Panc1 (cell line): ENCODE data around the gene APOB. TPM values are rescaled to one million over a fixed set of nuclear protein-coding genes. Genes with fewer than 3 reads are reported as not detected.

Experiments
- ATAC-seq: fragments of 200-7000 bp; cut with Tn5 transposase; 2 replicates; pipeline ENCODE4 v1.9.1; 2020; ENCODE audit warnings: mild to moderate bottlenecking, moderate library complexity
- BruUV-seq: library from RNA; stranded (reverse); fragments of 400-500 nt; replicated peaks from 2 replicates; lab custom pipeline; 2021; lab: Mats Ljungman, UMichigan
- CTCF ChIA-PET: fragments of 300-600 bp; sonication (Branson Sonifier 250); formaldehyde crosslinking; loops from one replicate; lab custom pipeline; 2022; ENCODE audit warnings: antibody characterized with exemption; lab: Charles Lee
- POLR2A ChIA-PET: fragments of 300-600 bp; sonication (Branson Sonifier 250); formaldehyde crosslinking; loops from one replicate; lab custom pipeline; 2022; ENCODE audit warnings: antibody characterized with exemption; lab: Charles Lee
- DNase-seq: peaks from one replicate; pipeline ENCODE4 v3.0.0-alpha.2; 2010; ENCODE audit warnings: low read depth, low spot score
- H3K27ac ChIP-seq: 2 replicates; pipeline ENCODE4 v1.5.1; 2011; ENCODE audit warnings: mild to moderate bottlenecking, low read length, inconsistent platforms
- H3K27me3 ChIP-seq: fragments of 200-500 bp; sonication (Bioruptor generic); 2 replicates; pipeline ENCODE4 v1.6.0; 2014; ENCODE audit warnings: low read length, inconsistent platforms; ENCODE audit not compliant: control insufficient read depth, insufficient read depth
- H3K36me3 ChIP-seq: fragments of 200-500 bp; sonication (Bioruptor generic); 2 replicates; pipeline ENCODE4 v1.5.1; 2014; ENCODE audit warnings: inconsistent platforms, mild to moderate bottlenecking, low read length, moderate library complexity; ENCODE audit not compliant: control insufficient read depth, insufficient read depth
- H3K4me1 ChIP-seq: 2 replicates; pipeline ENCODE4 v1.5.1; 2011; ENCODE audit warnings: inconsistent platforms, mild to moderate bottlenecking, low read length, moderate library complexity; ENCODE audit not compliant: control insufficient read depth, insufficient read depth
- H3K4me3 ChIP-seq, 2 experiments: 2 replicates each; pipeline ENCODE4 v1.5.1; 2011 to 2012; ENCODE audit warnings: low read depth in 2 of 2, low read length in 2 of 2, mild to moderate bottlenecking in 2 of 2, inconsistent platforms in 1 of 2, moderate library complexity in 1 of 2
- H3K9me3 ChIP-seq: fragments of 200-500 bp; sonication (Bioruptor generic); 2 replicates; pipeline ENCODE4 v1.5.1; 2014; ENCODE audit warnings: low read depth, mild to moderate bottlenecking, inconsistent platforms, low read length, moderate library complexity; ENCODE audit not compliant: control insufficient read depth, insufficient read depth
- POLR2AphosphoS5 ChIP-seq: IDR thresholded peaks from 2 replicates; pipeline ENCODE4 v1.6.1; 2012; ENCODE audit warnings: mild to moderate bottlenecking, low read depth, low read length, moderate library complexity
- SIN3A ChIP-seq: IDR thresholded peaks from 2 replicates; pipeline ENCODE4 v1.6.1; 2012; ENCODE audit warnings: low read depth, mild to moderate bottlenecking, low read length, moderate library complexity, borderline replicate concordance; ENCODE audit not compliant: insufficient read depth
- TCF7L2 ChIP-seq: IDR thresholded peaks from 2 replicates; pipeline ENCODE4 v1.6.1; 2011; ENCODE audit warnings: mild to moderate bottlenecking, low read depth, low read length, inconsistent platforms
- in situ Hi-C: cut with HindIII; loops from 2 replicates; pipeline ENCODE4 v1.10.0; 2016; ENCODE audit warnings: low sequenced_read_pairs, low pct_unique_long_range_greater_than_20kb
- intact Hi-C: fragments of 100-400 bp; cut with micrococcal nuclease; formaldehyde crosslinking; loops from one replicate; pipeline ENCODE4 v1.10.0; 2022; ENCODE audit not compliant: unreplicated experiment
- total RNA-seq: library from RNA; stranded (reverse); gene quantifications from one replicate; pipeline ENCODE4 v1.2.1, GENCODE V29; 2021; ENCODE audit not compliant: unreplicated experiment
- TF ChIP-seq, protein P1 (sequence below): fragments of 450-650 bp; IDR thresholded peaks from 2 replicates; pipeline ENCODE4 v1.5.1; 2017; ENCODE audit warnings: mild to moderate bottlenecking
- TF ChIP-seq, protein P2 (sequence below), 2 experiments: IDR thresholded peaks; 2 replicates each; pipeline ENCODE4 v1.6.1; 2011 to 2012; ENCODE audit warnings: low read depth in 2 of 2, control low read depth in 1 of 2, low read length in 1 of 2, mild to moderate bottlenecking in 1 of 2, moderate library complexity in 1 of 2; ENCODE audit not compliant: insufficient read depth in 1 of 2

APOB gene
- total RNA-seq, 1 experiment from 2014 or later, result 1.2 TPM

DNA sequence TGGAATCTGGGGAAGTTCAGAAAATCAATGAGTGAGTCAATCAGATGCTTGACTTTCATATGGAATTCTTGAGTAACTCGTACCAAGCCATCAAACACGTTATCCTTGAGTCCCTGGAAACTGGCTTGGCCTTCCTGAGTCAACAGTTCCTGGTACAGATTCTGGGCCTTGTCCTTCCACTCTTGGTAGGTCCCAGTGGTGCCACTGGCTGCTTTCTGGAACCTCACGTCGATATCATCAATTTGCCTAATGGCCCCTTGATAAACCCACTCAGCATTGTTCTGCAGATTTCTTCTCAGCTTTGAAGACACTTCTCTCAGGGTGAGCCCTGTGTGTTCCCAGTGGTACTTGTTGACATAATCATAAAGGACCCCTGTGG is 41.1 kb downstream of the APOB start:
- Histone ChIP-seq H3K4me1 (peaks cover 2% of the 10 kb centered on the region; the same call in 1 of the 2 replicates), H3K4me3 (no peak overlapping the region), H3K27ac (no peak overlapping the region), H3K9me3 (no peaks in the 10 kb centered on the region), H3K36me3 (no peaks in the 10 kb centered on the region), H3K27me3 (peaks cover 4% of the 10 kb centered on the region)
- ChIA-PET CTCF (no interaction called here), POLR2A (no interaction called here)
- in situ Hi-C loops, result no loop called here
- BruUV-seq, result no TSS peak
- ATAC-seq (no peak), DNase-seq (no peak)
- intact Hi-C loops, result no loop called here
- TF ChIP-seq POLR2AphosphoS5, result no peak
- TF ChIP-seq SIN3A, result no peak
- TF ChIP-seq, protein P1, sequence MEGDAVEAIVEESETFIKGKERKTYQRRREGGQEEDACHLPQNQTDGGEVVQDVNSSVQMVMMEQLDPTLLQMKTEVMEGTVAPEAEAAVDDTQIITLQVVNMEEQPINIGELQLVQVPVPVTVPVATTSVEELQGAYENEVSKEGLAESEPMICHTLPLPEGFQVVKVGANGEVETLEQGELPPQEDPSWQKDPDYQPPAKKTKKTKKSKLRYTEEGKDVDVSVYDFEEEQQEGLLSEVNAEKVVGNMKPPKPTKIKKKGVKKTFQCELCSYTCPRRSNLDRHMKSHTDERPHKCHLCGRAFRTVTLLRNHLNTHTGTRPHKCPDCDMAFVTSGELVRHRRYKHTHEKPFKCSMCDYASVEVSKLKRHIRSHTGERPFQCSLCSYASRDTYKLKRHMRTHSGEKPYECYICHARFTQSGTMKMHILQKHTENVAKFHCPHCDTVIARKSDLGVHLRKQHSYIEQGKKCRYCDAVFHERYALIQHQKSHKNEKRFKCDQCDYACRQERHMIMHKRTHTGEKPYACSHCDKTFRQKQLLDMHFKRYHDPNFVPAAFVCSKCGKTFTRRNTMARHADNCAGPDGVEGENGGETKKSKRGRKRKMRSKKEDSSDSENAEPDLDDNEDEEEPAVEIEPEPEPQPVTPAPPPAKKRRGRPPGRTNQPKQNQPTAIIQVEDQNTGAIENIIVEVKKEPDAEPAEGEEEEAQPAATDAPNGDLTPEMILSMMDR, result no peak
- TF ChIP-seq, protein P2, sequence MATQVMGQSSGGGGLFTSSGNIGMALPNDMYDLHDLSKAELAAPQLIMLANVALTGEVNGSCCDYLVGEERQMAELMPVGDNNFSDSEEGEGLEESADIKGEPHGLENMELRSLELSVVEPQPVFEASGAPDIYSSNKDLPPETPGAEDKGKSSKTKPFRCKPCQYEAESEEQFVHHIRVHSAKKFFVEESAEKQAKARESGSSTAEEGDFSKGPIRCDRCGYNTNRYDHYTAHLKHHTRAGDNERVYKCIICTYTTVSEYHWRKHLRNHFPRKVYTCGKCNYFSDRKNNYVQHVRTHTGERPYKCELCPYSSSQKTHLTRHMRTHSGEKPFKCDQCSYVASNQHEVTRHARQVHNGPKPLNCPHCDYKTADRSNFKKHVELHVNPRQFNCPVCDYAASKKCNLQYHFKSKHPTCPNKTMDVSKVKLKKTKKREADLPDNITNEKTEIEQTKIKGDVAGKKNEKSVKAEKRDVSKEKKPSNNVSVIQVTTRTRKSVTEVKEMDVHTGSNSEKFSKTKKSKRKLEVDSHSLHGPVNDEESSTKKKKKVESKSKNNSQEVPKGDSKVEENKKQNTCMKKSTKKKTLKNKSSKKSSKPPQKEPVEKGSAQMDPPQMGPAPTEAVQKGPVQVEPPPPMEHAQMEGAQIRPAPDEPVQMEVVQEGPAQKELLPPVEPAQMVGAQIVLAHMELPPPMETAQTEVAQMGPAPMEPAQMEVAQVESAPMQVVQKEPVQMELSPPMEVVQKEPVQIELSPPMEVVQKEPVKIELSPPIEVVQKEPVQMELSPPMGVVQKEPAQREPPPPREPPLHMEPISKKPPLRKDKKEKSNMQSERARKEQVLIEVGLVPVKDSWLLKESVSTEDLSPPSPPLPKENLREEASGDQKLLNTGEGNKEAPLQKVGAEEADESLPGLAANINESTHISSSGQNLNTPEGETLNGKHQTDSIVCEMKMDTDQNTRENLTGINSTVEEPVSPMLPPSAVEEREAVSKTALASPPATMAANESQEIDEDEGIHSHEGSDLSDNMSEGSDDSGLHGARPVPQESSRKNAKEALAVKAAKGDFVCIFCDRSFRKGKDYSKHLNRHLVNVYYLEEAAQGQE (IDR thresholded peaks at IDR 0.05; ENCODE audit: insufficient read depth in 1 of 2, low read depth in 2 of 2, low read length in 1 of 2), result no peak
- TF ChIP-seq TCF7L2, result no peak

DNA sequence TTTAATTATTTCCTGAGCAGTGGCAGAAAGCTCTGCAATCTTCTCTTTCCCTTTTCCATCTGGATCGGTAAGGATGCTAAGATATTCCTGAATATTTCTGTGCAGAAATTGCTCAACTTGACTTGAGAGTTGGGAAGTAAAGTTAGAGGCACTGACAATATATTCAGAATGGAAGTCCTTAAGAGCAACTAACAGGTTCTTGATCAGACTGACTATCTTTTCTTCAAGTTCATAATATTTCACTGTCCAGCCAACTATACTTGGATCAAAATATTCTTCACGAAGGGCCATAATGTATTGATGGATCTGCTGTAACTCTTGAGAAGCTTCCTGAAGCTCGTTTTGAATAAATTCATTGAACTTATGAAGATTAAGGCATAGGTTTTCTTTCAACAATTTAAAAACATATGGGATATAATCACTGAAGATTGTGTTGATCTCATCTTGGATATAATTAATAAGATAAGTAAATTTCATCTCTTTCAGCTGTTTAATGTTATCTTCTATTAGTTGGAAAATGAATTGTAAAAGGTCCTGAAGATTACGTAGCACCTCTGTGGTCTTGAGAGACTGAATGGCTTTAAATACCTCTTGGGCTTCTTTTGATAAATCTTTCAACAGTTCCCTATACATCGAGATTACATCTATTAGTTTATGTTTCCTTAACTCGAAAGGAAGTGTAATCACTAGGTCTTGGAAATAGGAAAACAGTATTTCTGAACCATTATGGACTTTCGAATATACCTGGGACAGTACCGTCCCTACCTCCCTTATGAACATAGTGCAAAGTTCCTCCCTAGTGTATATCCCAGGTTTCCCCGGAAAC is 41.7 kb downstream of the APOB start:
- intact Hi-C loops, result no loop called here
- DNase-seq (no peak), ATAC-seq (no peak)
- Histone ChIP-seq H3K36me3 (no peaks in the 10 kb centered on the region), H3K27me3 (peaks cover 2% of the 10 kb centered on the region), H3K4me1 (no peaks in the 10 kb centered on the region), H3K4me3 (no peak overlapping the region), H3K9me3 (no peaks in the 10 kb centered on the region), H3K27ac (no peak overlapping the region)
- TF ChIP-seq, protein P1, result no peak
- TF ChIP-seq TCF7L2 (no peak), SIN3A (no peak), POLR2AphosphoS5 (no peak)
- TF ChIP-seq, protein P2 (IDR thresholded peaks at IDR 0.05; ENCODE audit: insufficient read depth in 1 of 2, low read depth in 2 of 2, low read length in 1 of 2), result no peak
- POLR2A ChIA-PET, result no interaction called here
- in situ Hi-C loops, result no loop called here
- CTCF ChIA-PET, result no interaction called here
- BruUV-seq, result no TSS peak
